Astrocyte (in vitro differentiated cells and primary cell): ENCODE data around the gene ITPR2. TPM values are rescaled to one million over a fixed set of nuclear protein-coding genes. Genes with fewer than 3 reads are reported as not detected.

ENCODE experiments used
- DNase-seq: peaks from one replicate; pipeline ENCODE4 v3.0.0-alpha.2; 2010; ENCODE audit warnings: low read depth
- FAIRE-seq: peaks from 2 replicates; lab custom pipeline; 2011; peaks lifted over from hg19 to GRCh38; lab: Jason Lieb, UNC
- H2AFZ ChIP-seq: 2 replicates; pipeline ENCODE4 v1.6.0; 2012; ENCODE audit warnings: low read depth, low read length, inconsistent platforms
- H3K27ac ChIP-seq: 2 replicates; pipeline ENCODE4 v1.5.1; 2011; ENCODE audit warnings: low read depth, low read length, inconsistent platforms
- H3K27me3 ChIP-seq: 2 replicates; pipeline ENCODE4 v1.6.0; 2011; ENCODE audit warnings: low read length, inconsistent platforms; ENCODE audit not compliant: insufficient read depth
- H3K36me3 ChIP-seq: 2 replicates; pipeline ENCODE4 v1.5.1; 2011; ENCODE audit warnings: low read length, inconsistent platforms; ENCODE audit not compliant: insufficient read depth
- H3K4me1 ChIP-seq: 2 replicates; pipeline ENCODE4 v1.5.1; 2011; ENCODE audit warnings: low read length, inconsistent platforms; ENCODE audit not compliant: insufficient read depth
- H3K4me2 ChIP-seq: 2 replicates; pipeline ENCODE4 v1.6.0; 2012; ENCODE audit warnings: low read length, inconsistent platforms
- H3K4me3 ChIP-seq: 2 replicates; pipeline ENCODE4 v1.5.1; 2011; ENCODE audit warnings: low read depth, mild to moderate bottlenecking, low read length, inconsistent platforms; ENCODE audit not compliant: insufficient read depth
- H3K79me2 ChIP-seq: 2 replicates; pipeline ENCODE4 v1.6.0; 2012; ENCODE audit warnings: mild to moderate bottlenecking, low read length, inconsistent platforms; ENCODE audit not compliant: insufficient read depth
- H3K9ac ChIP-seq: 2 replicates; pipeline ENCODE4 v1.6.0; 2012; ENCODE audit warnings: mild to moderate bottlenecking, low read length, inconsistent platforms
- H3K9me3 ChIP-seq: 2 replicates; pipeline ENCODE4 v1.5.1; 2012; ENCODE audit warnings: low read depth, mild to moderate bottlenecking, low read length, inconsistent platforms; ENCODE audit not compliant: insufficient read depth
- H4K20me1 ChIP-seq: 2 replicates; pipeline ENCODE4 v1.6.0; 2012; ENCODE audit warnings: low read length, inconsistent platforms; ENCODE audit not compliant: insufficient read depth
- H3K27ac Mint-ChIP-seq: one replicate; pipeline ENCODE4 v1.8.0; 2021; ENCODE audit warnings: mild to moderate bottlenecking, mixed read lengths; ENCODE audit not compliant: unreplicated experiment
- H3K27me3 Mint-ChIP-seq: one replicate; pipeline ENCODE4 v1.8.0; 2021; ENCODE audit warnings: low read depth, mixed read lengths; ENCODE audit not compliant: unreplicated experiment
- H3K36me3 Mint-ChIP-seq: one replicate; pipeline ENCODE4 v1.8.0; 2021; ENCODE audit warnings: low read depth, mixed read lengths; ENCODE audit not compliant: unreplicated experiment
- H3K4me1 Mint-ChIP-seq: one replicate; pipeline ENCODE4 v1.8.0; 2021; ENCODE audit warnings: low read depth, mixed read lengths; ENCODE audit not compliant: unreplicated experiment
- H3K4me3 Mint-ChIP-seq: one replicate; pipeline ENCODE4 v1.8.0; 2021; ENCODE audit warnings: mild to moderate bottlenecking, moderate library complexity, mixed read lengths; ENCODE audit not compliant: unreplicated experiment
- H3K9me3 Mint-ChIP-seq: one replicate; pipeline ENCODE4 v1.8.0; 2021; ENCODE audit warnings: mild to moderate bottlenecking, mixed read lengths; ENCODE audit not compliant: unreplicated experiment
- EZH2 ChIP-seq: IDR thresholded peaks from 2 replicates; pipeline ENCODE4 v1.6.1; 2012; ENCODE audit warnings: mild to moderate bottlenecking, low read length, inconsistent platforms; ENCODE audit not compliant: insufficient read depth
- total RNA-seq: library from RNA; stranded (reverse); gene quantifications from 2 replicates; pipeline ENCODE4 v1.2.1, GENCODE V29; 2021
- TF ChIP-seq, protein P1 (sequence below): IDR thresholded peaks from 2 replicates; pipeline ENCODE4 v1.5.1; 2011; ENCODE audit warnings: low read depth, mild to moderate bottlenecking, inconsistent platforms, low read length, moderate library complexity; ENCODE audit not compliant: insufficient read depth

ITPR2 gene
- total RNA-seq, 1 donor from 2014 or later: 24.4 TPM

- Histone ChIP-seq H3K9me3 (no peaks in the 10 kb centered on the region), H3K79me2 (no peaks in the 10 kb centered on the region), H3K4me1 (no peaks in the 10 kb centered on the region), H4K20me1 (no peaks in the 10 kb centered on the region), H3K4me3 (no peak overlapping the region), H3K36me3 (no peaks in the 10 kb centered on the region), H2AFZ (peak overlapping the region; percentile 21), H3K27me3 (no peaks in the 10 kb centered on the region), H3K4me2 (no peak overlapping the region), H3K27ac (no peak overlapping the region), H3K9ac (no peak overlapping the region)
- DNase-seq (no peak), FAIRE-seq (no peak)
- Mint-ChIP-seq H3K4me1 (no peaks in the 10 kb centered on the region), H3K27me3 (no peaks in the 10 kb centered on the region), H3K9me3 (no peaks in the 10 kb centered on the region), H3K36me3 (no peaks in the 10 kb centered on the region), H3K27ac (no peak overlapping the region), H3K4me3 (no peak overlapping the region)
- TF ChIP-seq EZH2: no peak
Observed at GRCh38 chr12:26857465-26858176, 24.6 kb upstream of the ITPR2 start.

DNA sequence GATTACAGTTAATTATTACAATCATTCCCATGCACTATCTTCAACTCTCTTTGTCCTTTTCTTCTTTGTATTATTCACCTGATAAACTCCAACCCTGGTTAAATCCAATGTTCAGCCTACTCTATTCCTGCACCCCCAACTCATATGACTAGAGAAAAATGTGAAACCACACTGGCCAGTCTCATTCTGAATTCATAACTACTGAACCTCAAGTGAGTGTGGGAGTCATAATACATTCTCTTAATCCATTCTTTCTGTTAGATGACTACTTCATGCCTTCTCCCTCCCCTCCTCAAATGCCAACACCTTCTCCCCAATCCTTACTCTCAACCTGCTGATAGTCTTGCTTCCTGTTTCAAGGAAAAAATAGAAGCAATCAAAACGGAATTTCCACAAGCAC lies 22.3 kb upstream of the ITPR2 start:
- Histone ChIP-seq H4K20me1 (no peaks in the 10 kb centered on the region), H3K4me2 (no peak overlapping the region), H3K4me1 (no peaks in the 10 kb centered on the region), H3K9ac (no peak overlapping the region), H3K27ac (no peak overlapping the region), H3K9me3 (no peaks in the 10 kb centered on the region), H3K4me3 (no peak overlapping the region), H3K36me3 (no peaks in the 10 kb centered on the region), H2AFZ (no peak overlapping the region), H3K27me3 (no peaks in the 10 kb centered on the region), H3K79me2 (no peaks in the 10 kb centered on the region)
- Mint-ChIP-seq H3K36me3 (no peaks in the 10 kb centered on the region), H3K27me3 (no peaks in the 10 kb centered on the region), H3K4me1 (no peaks in the 10 kb centered on the region), H3K9me3 (no peaks in the 10 kb centered on the region), H3K27ac (no peak overlapping the region), H3K4me3 (no peak overlapping the region)
- TF ChIP-seq EZH2: no peak
- TF ChIP-seq, protein P1, sequence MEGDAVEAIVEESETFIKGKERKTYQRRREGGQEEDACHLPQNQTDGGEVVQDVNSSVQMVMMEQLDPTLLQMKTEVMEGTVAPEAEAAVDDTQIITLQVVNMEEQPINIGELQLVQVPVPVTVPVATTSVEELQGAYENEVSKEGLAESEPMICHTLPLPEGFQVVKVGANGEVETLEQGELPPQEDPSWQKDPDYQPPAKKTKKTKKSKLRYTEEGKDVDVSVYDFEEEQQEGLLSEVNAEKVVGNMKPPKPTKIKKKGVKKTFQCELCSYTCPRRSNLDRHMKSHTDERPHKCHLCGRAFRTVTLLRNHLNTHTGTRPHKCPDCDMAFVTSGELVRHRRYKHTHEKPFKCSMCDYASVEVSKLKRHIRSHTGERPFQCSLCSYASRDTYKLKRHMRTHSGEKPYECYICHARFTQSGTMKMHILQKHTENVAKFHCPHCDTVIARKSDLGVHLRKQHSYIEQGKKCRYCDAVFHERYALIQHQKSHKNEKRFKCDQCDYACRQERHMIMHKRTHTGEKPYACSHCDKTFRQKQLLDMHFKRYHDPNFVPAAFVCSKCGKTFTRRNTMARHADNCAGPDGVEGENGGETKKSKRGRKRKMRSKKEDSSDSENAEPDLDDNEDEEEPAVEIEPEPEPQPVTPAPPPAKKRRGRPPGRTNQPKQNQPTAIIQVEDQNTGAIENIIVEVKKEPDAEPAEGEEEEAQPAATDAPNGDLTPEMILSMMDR: no peak
- DNase-seq (no peak), FAIRE-seq (no peak)

DNA sequence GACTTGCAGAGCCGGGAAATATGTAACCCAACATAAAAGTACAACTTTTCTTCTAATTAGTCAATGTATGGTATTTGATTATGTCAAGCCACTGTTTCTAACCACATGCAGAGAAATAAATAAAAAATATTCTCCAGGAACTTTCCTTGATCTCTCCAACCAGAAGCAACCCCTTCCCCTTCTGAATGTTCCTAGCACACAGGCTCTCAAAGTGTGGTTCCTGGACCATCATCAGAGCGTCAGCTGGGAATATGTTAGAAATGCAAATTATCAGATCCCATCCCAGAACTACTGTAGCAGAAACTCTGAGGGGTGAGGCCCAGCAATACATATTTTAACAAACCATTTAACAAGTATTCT lies 21.0 kb upstream of the ITPR2 start:
- Histone ChIP-seq H3K4me1 (no peaks in the 10 kb centered on the region), H3K79me2 (no peaks in the 10 kb centered on the region), H3K36me3 (no peaks in the 10 kb centered on the region), H3K27ac (no peak overlapping the region), H4K20me1 (no peaks in the 10 kb centered on the region), H3K9me3 (no peaks in the 10 kb centered on the region), H3K4me3 (no peak overlapping the region), H3K9ac (no peak overlapping the region), H3K4me2 (no peak overlapping the region), H3K27me3 (no peaks in the 10 kb centered on the region), H2AFZ (no peak overlapping the region)
- Mint-ChIP-seq H3K4me3 (no peak overlapping the region), H3K36me3 (no peaks in the 10 kb centered on the region), H3K27me3 (no peaks in the 10 kb centered on the region), H3K9me3 (no peaks in the 10 kb centered on the region), H3K27ac (no peak overlapping the region), H3K4me1 (no peaks in the 10 kb centered on the region)
- DNase-seq (no peak), FAIRE-seq (no peak)
- TF ChIP-seq EZH2: no peak
- TF ChIP-seq, protein P1: no peak
